Adrenal gland (tissue), 5 donors: ENCODE results near the gene AGBL4.

Experiments
- POLR2A ChIP-seq, 2 donors: fragments of 450-650 bp; IDR thresholded peaks; one replicate each; pipeline ENCODE4 v1.6.1; 2017; ENCODE audit warnings: antibody characterized with exemption in 2 of 2, mild to moderate bottlenecking in 2 of 2, moderate library complexity in 1 of 2
- TF ChIP-seq, protein P1 (sequence below), 6 experiments: fragments of 450-650 bp in 4 of 6; fragments of 200-600 bp in 2 of 6; sonication (generic) in 1 of 6; IDR thresholded peaks; 1 replicate in 5 of 6; 2 replicates in 1 of 6; pipeline versions ENCODE4 v1.5.1 to v1.8.0; 2016 to 2021; ENCODE audit warnings: antibody characterized with exemption in 6 of 6, mild to moderate bottlenecking in 2 of 6, moderate library complexity in 1 of 6
- donor health status: DM: no; HTN: no; CAD: no.

DNA sequence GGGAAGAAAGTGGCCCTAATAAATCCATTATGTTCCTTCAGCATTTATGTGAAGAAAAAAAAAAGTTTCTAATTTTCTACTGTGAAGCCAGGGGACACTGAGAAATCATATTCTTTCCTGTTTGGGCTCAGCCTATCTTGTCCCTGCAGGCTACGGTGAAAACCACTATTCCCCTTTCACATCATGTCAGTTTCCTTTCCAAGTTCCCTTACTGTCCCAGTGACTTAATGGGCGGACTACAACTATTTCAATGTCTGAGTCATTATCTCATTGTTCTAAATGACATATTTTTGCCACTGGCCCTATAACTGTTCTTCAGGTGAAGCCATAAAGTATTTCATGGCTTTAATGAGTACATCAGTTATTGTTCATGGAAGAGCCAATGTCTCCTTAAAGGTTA lies 1175.7 kb downstream of the AGBL4 start:
- TF ChIP-seq, protein P1, sequence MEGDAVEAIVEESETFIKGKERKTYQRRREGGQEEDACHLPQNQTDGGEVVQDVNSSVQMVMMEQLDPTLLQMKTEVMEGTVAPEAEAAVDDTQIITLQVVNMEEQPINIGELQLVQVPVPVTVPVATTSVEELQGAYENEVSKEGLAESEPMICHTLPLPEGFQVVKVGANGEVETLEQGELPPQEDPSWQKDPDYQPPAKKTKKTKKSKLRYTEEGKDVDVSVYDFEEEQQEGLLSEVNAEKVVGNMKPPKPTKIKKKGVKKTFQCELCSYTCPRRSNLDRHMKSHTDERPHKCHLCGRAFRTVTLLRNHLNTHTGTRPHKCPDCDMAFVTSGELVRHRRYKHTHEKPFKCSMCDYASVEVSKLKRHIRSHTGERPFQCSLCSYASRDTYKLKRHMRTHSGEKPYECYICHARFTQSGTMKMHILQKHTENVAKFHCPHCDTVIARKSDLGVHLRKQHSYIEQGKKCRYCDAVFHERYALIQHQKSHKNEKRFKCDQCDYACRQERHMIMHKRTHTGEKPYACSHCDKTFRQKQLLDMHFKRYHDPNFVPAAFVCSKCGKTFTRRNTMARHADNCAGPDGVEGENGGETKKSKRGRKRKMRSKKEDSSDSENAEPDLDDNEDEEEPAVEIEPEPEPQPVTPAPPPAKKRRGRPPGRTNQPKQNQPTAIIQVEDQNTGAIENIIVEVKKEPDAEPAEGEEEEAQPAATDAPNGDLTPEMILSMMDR (IDR thresholded peaks at IDR 0.05) = no peak
- TF ChIP-seq POLR2A (IDR thresholded peaks at IDR 0.05) = no peak
